ENCODE data around the gene AFM.
"Not testable (repeated sequence)": the region's sequence is repeated elsewhere in the genome, so short reads cannot be mapped to it uniquely, and the experiment has no call there.

Gene AFM

DNA sequence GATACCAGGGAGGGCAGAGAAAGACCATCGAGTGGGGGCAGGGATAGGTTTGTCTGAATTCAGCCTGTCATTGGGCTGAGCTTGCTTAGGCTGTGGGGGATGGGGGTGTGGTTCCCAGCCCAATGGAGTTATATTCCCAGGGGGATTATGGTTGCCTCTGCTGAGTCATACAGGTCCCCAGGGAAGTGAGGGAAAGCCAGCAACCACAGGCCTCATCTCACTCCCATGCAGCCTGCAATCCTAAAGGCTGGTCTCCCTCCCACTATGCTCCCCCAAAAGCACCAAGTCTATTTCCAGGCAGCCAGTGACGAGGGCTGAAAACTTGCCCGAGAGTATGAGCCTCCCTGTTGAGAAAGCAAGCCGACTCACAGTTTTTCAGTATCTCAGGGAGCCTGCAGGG is 39.3 kb downstream of the AFM start:
- Mint-ChIP-seq H3K9me3 (ENCODE audit: low read depth) (peaks cover 4% of the 10 kb centered on the region), H3K4me1 (ENCODE audit: low read depth) (no peaks in the 10 kb centered on the region), H3K36me3 (no peaks in the 10 kb centered on the region), H3K27me3 (peaks cover 3% of the 10 kb centered on the region), H3K4me3 (no peak overlapping the region), H3K27ac (no peak overlapping the region)

DNA sequence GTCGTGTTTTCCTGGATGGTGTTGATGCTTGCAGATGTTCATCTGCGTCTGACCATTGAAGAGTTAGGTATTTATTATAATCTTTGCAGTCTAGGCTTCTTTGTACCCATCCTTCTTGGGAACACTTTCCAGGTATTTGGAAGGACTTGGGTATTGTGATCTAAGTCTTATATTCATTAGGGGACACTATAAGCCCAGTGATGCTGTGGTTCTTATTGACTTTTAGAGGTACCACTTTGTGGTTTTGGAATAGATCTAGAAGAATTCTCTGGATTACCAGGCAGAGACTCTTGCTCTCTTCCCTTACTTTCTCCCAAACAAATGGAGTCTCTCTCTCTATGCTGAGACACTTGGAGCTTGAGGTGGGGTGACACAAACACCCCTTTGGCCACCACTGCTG is 41.6 kb downstream of the AFM start:
- H3K9me3 Mint-ChIP-seq (ENCODE audit: low read depth) = no peaks in the 10 kb centered on the region
- H3K4me1 Mint-ChIP-seq (ENCODE audit: low read depth) = no peaks in the 10 kb centered on the region
- no peaks in the 10 kb centered on the region for H3K27me3 Mint-ChIP-seq
- H3K27ac Mint-ChIP-seq = no peak overlapping the region
- no peak overlapping the region for H3K4me3 Mint-ChIP-seq
- no peaks in the 10 kb centered on the region for H3K36me3 Mint-ChIP-seq

- Mint-ChIP-seq H3K36me3 (no peaks in the 10 kb centered on the region), H3K9me3 (ENCODE audit: low read depth) (no peaks in the 10 kb centered on the region), H3K4me3 (no peak overlapping the region), H3K27me3 (no peaks in the 10 kb centered on the region), H3K27ac (no peak overlapping the region), H3K4me1 (ENCODE audit: low read depth) (no peaks in the 10 kb centered on the region)
These were observed 44.1 kb downstream of the AFM start for GRCh38 chr4:73525611-73526010.

DNA sequence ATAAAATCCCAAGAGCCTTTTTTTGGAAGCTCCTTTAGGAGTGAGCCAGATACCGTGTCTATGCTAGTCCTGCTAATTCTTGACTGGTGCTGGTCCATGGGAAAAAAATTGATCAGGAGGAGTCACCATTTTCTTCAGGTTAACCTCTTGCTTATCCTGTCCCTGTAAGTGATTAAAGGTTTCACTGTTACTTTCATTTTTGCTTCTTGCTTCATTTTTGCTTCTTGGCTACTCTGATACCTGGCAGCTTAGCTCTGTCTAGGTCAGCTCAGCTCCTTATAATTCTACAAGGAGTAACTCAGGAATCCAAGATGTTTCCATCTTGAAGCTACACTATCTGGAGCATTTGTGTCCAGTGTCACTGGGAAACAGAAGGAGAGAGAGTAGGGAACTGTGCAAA is 45.7 kb downstream of the AFM start:
- Mint-ChIP-seq H3K9me3 (ENCODE audit: low read depth) (no peaks in the 10 kb centered on the region), H3K36me3 (no peaks in the 10 kb centered on the region), H3K27me3 (no peaks in the 10 kb centered on the region), H3K4me1 (ENCODE audit: low read depth) (no peaks in the 10 kb centered on the region), H3K27ac (no peak overlapping the region), H3K4me3 (no peak overlapping the region)

DNA sequence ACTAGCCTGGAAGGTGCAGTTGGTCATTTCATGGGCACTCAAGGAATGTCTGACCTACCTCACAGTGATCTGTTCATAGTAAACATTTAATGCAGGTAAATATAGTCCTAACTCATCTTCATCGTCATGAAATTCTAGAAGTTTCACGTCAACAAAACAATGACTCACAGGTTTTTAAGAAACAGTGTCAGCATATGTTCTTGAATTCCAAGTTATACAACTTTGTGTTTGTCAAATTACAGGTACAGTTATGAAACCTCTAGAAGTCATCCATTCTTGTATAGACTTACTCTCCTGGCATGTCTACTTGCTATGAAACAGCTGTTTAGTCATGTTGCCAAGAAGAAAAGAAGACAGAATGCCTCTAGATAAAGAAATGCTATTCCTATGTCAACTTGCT is 46.6 kb downstream of the AFM start:
- Mint-ChIP-seq H3K4me1 (ENCODE audit: low read depth) (no peaks in the 10 kb centered on the region), H3K36me3 (no peaks in the 10 kb centered on the region), H3K9me3 (ENCODE audit: low read depth) (no peaks in the 10 kb centered on the region), H3K27me3 (no peaks in the 10 kb centered on the region), H3K27ac (no peak overlapping the region), H3K4me3 (no peak overlapping the region)

DNA sequence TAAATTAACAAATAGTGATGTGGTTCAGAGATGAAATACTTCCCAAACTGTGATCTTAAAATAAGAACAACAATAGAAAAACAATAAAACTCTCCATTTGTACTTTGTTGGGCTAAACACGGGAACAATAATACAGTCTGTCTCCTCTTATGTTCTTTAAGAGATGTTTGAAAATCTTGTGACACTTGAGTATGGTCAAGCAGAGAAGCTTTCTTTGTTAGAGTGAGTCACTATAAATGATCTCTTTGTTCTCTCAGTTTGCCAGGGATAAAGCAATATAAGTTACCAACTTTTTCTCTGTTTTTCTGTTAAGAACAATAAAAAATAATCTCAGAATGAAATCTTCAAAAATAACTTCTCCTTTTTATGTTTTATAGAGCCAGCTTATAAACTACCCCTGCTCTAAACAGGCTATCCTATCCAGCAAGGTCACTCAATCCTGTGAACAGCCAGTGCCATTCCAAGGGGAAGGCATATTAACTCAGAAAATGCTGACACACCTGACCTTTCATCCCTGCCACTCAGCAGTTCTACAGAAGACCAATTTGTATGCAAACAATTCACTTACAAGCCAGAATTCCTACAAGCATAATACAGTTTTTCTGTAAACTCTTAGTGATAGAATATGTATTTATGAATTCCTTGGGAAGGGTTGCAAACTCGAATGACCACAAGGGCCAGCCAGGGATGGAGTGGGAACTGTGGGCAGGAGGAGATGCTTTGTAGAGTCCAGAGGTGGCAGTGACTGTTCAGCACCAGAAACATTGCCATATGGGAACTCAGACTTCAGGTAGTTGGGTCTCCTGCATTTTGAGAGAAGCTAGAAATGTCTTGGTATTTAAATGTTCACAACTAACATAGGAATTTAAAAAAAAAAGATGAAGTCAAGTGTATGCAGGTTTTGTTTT is 52.2 kb downstream of the AFM start:
- no peak overlapping the region for H3K4me3 Mint-ChIP-seq
- H3K27ac Mint-ChIP-seq = no peak overlapping the region
- H3K36me3 Mint-ChIP-seq = no peaks in the 10 kb centered on the region
- no peaks in the 10 kb centered on the region for H3K9me3 Mint-ChIP-seq (ENCODE audit: low read depth)
- H3K27me3 Mint-ChIP-seq = peaks cover 2% of the 10 kb centered on the region
- H3K4me1 Mint-ChIP-seq (ENCODE audit: low read depth) = no peaks in the 10 kb centered on the region

- no peaks in the 10 kb centered on the region for H3K9me3 Mint-ChIP-seq (ENCODE audit: low read depth)
- no peak overlapping the region for H3K27ac Mint-ChIP-seq
- H3K4me1 Mint-ChIP-seq (ENCODE audit: low read depth) = no peaks in the 10 kb centered on the region
- H3K36me3 Mint-ChIP-seq = no peaks in the 10 kb centered on the region
- peaks cover 2% of the 10 kb centered on the region for H3K27me3 Mint-ChIP-seq
- no peak overlapping the region for H3K4me3 Mint-ChIP-seq
These were observed 56.6 kb downstream of the AFM start for GRCh38 chr4:73538162-73538561.

DNA sequence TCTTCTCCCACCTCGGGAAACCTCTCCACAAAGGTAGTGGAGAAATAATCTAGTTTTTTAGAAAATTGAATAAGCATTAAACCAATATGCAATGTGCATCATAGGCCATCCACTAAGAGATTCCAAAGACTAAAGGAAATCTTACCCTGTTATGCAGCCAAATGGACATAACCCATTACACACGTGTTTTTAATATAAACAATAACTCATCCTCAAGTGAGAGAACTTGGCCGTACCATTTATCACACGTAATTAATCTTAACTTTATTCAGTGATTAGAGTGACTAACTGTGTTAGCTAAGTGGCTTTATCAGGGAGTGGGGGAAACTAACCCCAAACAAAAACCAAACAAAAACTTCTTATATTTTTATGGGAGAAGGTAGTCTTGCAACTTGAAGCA is 57.8 kb downstream of the AFM start:
- Mint-ChIP-seq H3K27ac (no peak overlapping the region), H3K36me3 (no peaks in the 10 kb centered on the region), H3K9me3 (ENCODE audit: low read depth) (no peaks in the 10 kb centered on the region), H3K4me1 (ENCODE audit: low read depth) (no peaks in the 10 kb centered on the region), H3K4me3 (no peak overlapping the region), H3K27me3 (peaks cover 2% of the 10 kb centered on the region)

DNA sequence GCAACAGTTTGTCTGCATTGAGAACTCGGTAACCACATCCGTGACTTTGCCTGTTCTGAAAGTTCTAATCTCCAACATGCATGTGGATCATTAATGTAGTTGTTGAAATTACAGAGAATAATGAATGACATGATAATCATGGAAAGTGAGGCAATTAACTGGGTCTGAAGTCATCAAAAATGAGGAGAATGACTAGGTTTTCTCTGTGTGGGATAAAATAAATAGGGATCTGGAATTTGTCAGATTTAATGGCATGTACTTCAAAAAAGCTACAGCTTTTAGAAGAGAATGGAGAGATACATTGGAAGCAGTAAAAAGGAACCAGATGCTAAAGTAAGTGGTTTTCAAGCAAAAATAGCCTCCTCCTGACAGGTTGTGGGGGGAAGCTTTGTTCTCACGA is 59.3 kb downstream of the AFM start:
- Mint-ChIP-seq H3K4me3 (no peak overlapping the region), H3K9me3 (ENCODE audit: low read depth) (no peaks in the 10 kb centered on the region), H3K4me1 (ENCODE audit: low read depth) (no peaks in the 10 kb centered on the region), H3K27ac (no peak overlapping the region), H3K27me3 (peaks cover 2% of the 10 kb centered on the region), H3K36me3 (no peaks in the 10 kb centered on the region)

GRCh38 chr4:73541251-73541650 is 59.7 kb downstream of the AFM start:
- Mint-ChIP-seq H3K9me3 (ENCODE audit: low read depth) (no peaks in the 10 kb centered on the region), H3K4me3 (no peak overlapping the region), H3K4me1 (ENCODE audit: low read depth) (no peaks in the 10 kb centered on the region), H3K27me3 (no peaks in the 10 kb centered on the region), H3K27ac (no peak overlapping the region), H3K36me3 (no peaks in the 10 kb centered on the region)

GRCh38 chr4:73544620-73545019 is 63.1 kb downstream of the AFM start:
- Mint-ChIP-seq H3K4me1 (ENCODE audit: low read depth) (no peaks in the 10 kb centered on the region), H3K27me3 (peaks cover 1% of the 10 kb centered on the region), H3K9me3 (ENCODE audit: low read depth) (no peaks in the 10 kb centered on the region), H3K4me3 (no peak overlapping the region), H3K36me3 (no peaks in the 10 kb centered on the region), H3K27ac (no peak overlapping the region)

DNA sequence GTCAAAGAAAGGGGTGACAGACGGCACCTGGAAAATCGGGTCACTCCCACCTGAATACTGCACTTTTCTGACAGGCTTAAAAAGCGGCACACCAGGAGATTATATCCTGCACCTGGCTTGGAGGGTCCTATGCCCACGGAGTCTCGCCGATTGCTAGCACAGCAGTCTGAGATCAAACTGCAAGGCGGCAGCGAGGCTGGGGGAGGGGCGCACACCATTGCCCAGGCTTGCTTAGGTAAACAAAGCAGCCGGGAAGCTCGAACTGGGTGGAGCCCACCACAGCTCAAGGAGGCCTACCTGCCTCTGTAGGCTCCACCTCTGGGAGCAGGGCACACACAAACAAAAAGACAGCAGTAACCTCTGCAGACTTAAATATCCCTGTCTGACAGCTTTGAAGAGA is 69.3 kb downstream of the AFM start:
- not testable (repeated sequence) for H3K4me1 Mint-ChIP-seq (ENCODE audit: low read depth)

More for the DNA sequence above, 69.3 kb downstream of the AFM start:
- not testable (repeated sequence) for H3K9me3 Mint-ChIP-seq (ENCODE audit: low read depth); H3K27me3 Mint-ChIP-seq; H3K27ac Mint-ChIP-seq; H3K4me3 Mint-ChIP-seq; H3K36me3 Mint-ChIP-seq

All from activated naive CD8-positive, alpha-beta T cell (primary cell).